ENCODE results near the gene TRIM7. TPM values are rescaled to one million over a fixed set of nuclear protein-coding genes. Genes with fewer than 3 reads are reported as not detected.

TRIM7 gene
- 36.6 to 46.1 TPM (median 43.5 TPM) in 5 replicates for total RNA-seq (2022; extraction: Qiagen RNA extraction; ENCODE audit: low read depth)

GRCh38 chr5:181204826-181205760, at the start of gene TRIM7:
TRIM7 (minus strand) TSS chr5:181205196; CDS start chr5:181205110, 86 bp downstream.

DNA sequence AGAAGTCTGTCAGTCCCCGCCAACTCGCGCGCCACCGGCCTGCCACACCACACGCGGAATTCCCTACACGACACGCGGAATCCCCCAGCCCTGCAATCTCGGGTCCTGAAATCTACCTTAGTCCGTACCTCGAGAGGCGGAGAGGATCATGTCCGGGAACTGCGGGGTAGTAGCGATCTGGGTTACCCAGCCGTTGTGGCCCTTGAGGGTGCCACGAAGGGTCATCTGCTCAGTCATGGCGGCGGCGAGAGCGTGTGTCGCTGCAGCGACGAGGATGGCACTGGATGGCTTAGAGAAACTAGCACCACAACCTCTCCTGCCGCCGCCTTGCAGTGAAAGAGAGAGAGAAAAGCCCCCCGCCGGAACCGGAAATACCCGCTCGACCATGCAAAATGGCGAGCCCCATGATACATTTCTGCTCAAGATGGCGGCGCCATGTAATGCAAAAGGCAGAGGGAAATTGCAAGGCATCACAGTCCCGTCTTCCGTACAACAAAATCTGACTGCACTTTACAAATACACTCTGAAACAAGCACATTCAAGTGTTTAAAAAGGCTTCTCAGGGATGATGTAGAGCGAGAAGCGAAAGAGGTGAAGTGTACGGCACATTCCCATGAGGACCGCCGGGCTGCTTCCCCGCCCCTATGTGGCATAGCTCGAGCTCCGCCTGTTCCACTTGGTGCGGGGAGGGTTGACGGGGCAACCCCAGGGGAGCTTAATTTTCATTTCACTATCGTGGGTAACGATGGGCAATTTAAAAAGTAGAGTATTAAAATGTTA, 38.8 kb upstream of the TRIM7 start, which contains the start of gene RACK1:
Gene RACK1, minus strand, starts transcription at position 343 of the 780 bp plus-strand sequence. Its CDS starts 106 bp downstream, at position 237.

DNA sequence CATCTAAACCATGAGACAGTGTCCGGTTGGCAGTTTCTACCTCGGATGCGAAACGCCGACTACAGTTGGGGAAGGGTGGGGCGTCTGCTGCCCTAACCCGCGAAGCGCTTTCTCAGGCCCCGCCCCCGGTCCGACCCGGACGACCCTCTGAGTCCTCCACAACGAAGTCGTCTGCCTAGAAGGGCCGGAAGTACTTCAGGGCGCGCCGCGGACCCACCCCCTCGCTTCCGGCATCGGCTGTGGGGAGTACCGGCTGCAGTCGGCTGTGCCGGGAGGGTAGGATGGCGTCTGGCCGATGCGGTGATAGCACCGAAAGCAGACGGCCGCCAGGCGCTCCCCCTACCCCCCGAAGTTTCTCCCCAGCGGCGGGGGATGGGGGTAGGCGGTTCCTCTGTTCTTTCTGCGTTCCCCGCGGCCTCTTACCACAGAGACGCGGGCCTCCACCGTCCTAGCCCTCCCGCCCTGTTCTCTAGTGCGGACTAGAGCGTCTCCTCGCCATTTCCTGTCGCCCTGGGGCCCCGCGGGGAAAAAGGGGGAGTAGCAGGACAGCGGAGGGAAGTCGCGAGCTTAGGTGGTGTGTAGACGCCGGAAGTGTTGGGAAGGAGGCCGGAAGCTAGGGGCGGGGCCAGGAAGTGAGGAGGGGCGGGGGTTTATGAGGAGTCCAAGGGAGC, 18.2 kb upstream of the TRIM7 start, which contains the start of gene TRIM41:
Gene TRIM41, plus strand, starts transcription at position 224 of the 671 bp plus-strand sequence. CDS start 719 bp downstream, outside the sequence.

GRCh38 chr5:181146927-181147636, 57.9 kb downstream of the TRIM7 start, which contains the start of gene OR2V2:
OR2V2 (plus strand) TSS chr5:181147586; CDS start chr5:181154943, 7,357 bp downstream.

Other genes with a start within 250 kb of the TRIM7 start
- gene BTNL3, start 216.3 kb downstream of the TRIM7 start, total RNA-seq (2022; extraction: Qiagen RNA extraction; ENCODE audit: low read depth), result not detected in 5 replicates
- 0.53 to 1.5 TPM (median 0.99 TPM) in 5 replicates for gene BTNL9, start 164.9 kb downstream of the TRIM7 start, total RNA-seq (2022; extraction: Qiagen RNA extraction; ENCODE audit: low read depth)
- not detected in 5 replicates for gene OR2V1, start 74.0 kb downstream of the TRIM7 start, total RNA-seq (2022; extraction: Qiagen RNA extraction; ENCODE audit: low read depth)
- gene OR2V2, start 57.6 kb downstream of the TRIM7 start, total RNA-seq (2022; extraction: Qiagen RNA extraction; ENCODE audit: low read depth), result not detected in 5 replicates
- gene TRIM41, start 18.1 kb upstream of the TRIM7 start, total RNA-seq (2022; extraction: Qiagen RNA extraction; ENCODE audit: low read depth), result 18.1 to 29.1 TPM (median 28.4 TPM) in 5 replicates
- gene RACK1, start 38.7 kb upstream of the TRIM7 start, total RNA-seq (2022; extraction: Qiagen RNA extraction; ENCODE audit: low read depth), result 3,202 to 3,645 TPM (median 3,221 TPM) in 5 replicates
- gene TRIM52, start 55.9 kb upstream of the TRIM7 start, total RNA-seq (2022; extraction: Qiagen RNA extraction; ENCODE audit: low read depth), result 5.0 to 7.7 TPM (median 7.0 TPM) in 5 replicates
- not detected in 5 replicates for gene OR4F3, start 162.1 kb upstream of the TRIM7 start, total RNA-seq (2022; extraction: Qiagen RNA extraction; ENCODE audit: low read depth)